HepG2 (cell line): Measurements from ENCODE around the gene SPINDOC. TPM values are rescaled to one million over a fixed set of nuclear protein-coding genes. Genes with fewer than 3 reads are reported as not detected.

Experiments
- ATAC-seq: fragments of 200-7000 bp; cut with Tn5 transposase; 3 replicates; pipeline ENCODE4 v1.9.1; 2020; ENCODE audit warnings: mild to moderate bottlenecking, moderate library complexity
- BruUV-seq: library from RNA; stranded (reverse); fragments of 400-500 nt; replicated peaks from 2 replicates; lab custom pipeline; 2021; lab: Mats Ljungman, UMichigan
- CTCF ChIA-PET: fragments of 300-600 bp; formaldehyde crosslinking; extraction: SDS; loops from one replicate; lab custom pipeline; 2021; ENCODE audit warnings: low total read pairs, inconsistent platforms, low intra/inter-chr PET ratio; lab: Yijun Ruan, JAX
- POLR2A ChIA-PET: fragments of 350-600 bp; sonication (Branson Sonifier 250); formaldehyde crosslinking; loops from one replicate; lab custom pipeline; 2020; ENCODE audit warnings: antibody characterized with exemption, inconsistent platforms; lab: Yijun Ruan, JAX
- DNase-seq: peaks from one replicate; pipeline ENCODE4 v3.0.0-alpha.2; 2015; ENCODE audit warnings: low spot score
- FAIRE-seq: peaks from 3 replicates; lab custom pipeline; 2011; peaks lifted over from hg19 to GRCh38; lab: Jason Lieb, UNC
- H2AFZ ChIP-seq: one replicate; pipeline ENCODE4 v1.6.1; 2011; ENCODE audit warnings: low read length, inconsistent platforms
- H3K27ac ChIP-seq: fragments of 300-600 bp; 3 replicates; pipeline ENCODE4 v1.8.0; 2011; ENCODE audit warnings: mixed run types, mild to moderate bottlenecking, mixed read lengths, low read length, inconsistent platforms; ENCODE audit not compliant: insufficient read depth; ENCODE audit errors: extremely low read length
- H3K27me3 ChIP-seq, 2 experiments: fragments of 200-600 bp in 1 of 2; 2 replicates in 1 of 2; 3 replicates in 1 of 2; pipeline versions ENCODE4 v1.6.0 to v1.8.0; 2011; ENCODE audit warnings: low read length in 2 of 2, mild to moderate bottlenecking in 2 of 2, moderate library complexity in 2 of 2, inconsistent platforms in 1 of 2; ENCODE audit not compliant: insufficient read depth in 2 of 2, control insufficient read depth in 1 of 2
- H3K36me3 ChIP-seq, 2 experiments: fragments of 200-600 bp in 1 of 2; replicated peaks in 1 of 2; 2 replicates in 1 of 2; 3 replicates in 1 of 2; pipeline versions ENCODE4 v1.5.1 to v1.8.0; 2011; ENCODE audit warnings: low read length in 2 of 2, inconsistent platforms in 1 of 2; ENCODE audit not compliant: insufficient read depth in 2 of 2, control insufficient read depth in 1 of 2
- H3K4me1 ChIP-seq: 2 replicates; pipeline ENCODE4 v1.5.1; 2012; ENCODE audit warnings: low read length, inconsistent platforms; ENCODE audit not compliant: insufficient read depth
- H3K4me2 ChIP-seq: 2 replicates; pipeline ENCODE4 v1.6.0; 2011; ENCODE audit warnings: low read depth, low read length, inconsistent platforms
- H3K4me3 ChIP-seq, 3 experiments: fragments of 200-600 bp in 1 of 3; sonication (generic), shearing (Covaris generic) in 1 of 3; replicated peaks in 1 of 3; 2 replicates each; pipeline ENCODE4 v1.5.1; 2011 to 2016; ENCODE audit warnings: low read length in 3 of 3, inconsistent platforms in 2 of 3, low read depth in 2 of 3, mild to moderate bottlenecking in 2 of 3, control low read depth in 1 of 3, mixed read lengths in 1 of 3; ENCODE audit not compliant: insufficient read depth in 1 of 3
- H3K79me2 ChIP-seq: one replicate; pipeline ENCODE4 v1.6.1; 2011; ENCODE audit warnings: low read length, inconsistent platforms; ENCODE audit not compliant: insufficient read depth
- H3K9ac ChIP-seq: 2 replicates; pipeline ENCODE4 v1.6.0; 2011; ENCODE audit warnings: mild to moderate bottlenecking, low read depth, low read length, inconsistent platforms; ENCODE audit not compliant: insufficient read depth
- H3K9me3 ChIP-seq: 2 replicates; pipeline ENCODE4 v1.5.1; 2012; ENCODE audit warnings: mild to moderate bottlenecking, low read length
- H4K20me1 ChIP-seq: 2 replicates; pipeline ENCODE4 v1.6.0; 2011; ENCODE audit warnings: inconsistent platforms, mild to moderate bottlenecking, low read length, moderate library complexity; ENCODE audit not compliant: insufficient read depth
- E2F2 ChIP-seq: sonication (generic); formaldehyde crosslinking; IDR thresholded peaks from 2 replicates; pipeline ENCODE4 v1.4.0; 2020; ENCODE audit warnings: missing genetic modification reagents, borderline replicate concordance
- HDAC6 ChIP-seq: fragments of 200-600 bp; sonication (generic); IDR thresholded peaks from 2 replicates; pipeline ENCODE4 v1.7.0; 2017; ENCODE audit warnings: mild to moderate bottlenecking, antibody characterized with exemption, low read length, low read depth
- HOXA3 ChIP-seq: sonication (generic); formaldehyde crosslinking; IDR thresholded peaks from 2 replicates; pipeline ENCODE4 v1.5.0; 2020; ENCODE audit warnings: missing genetic modification reagents
- KAT7 ChIP-seq: IDR thresholded peaks from 2 replicates; pipeline ENCODE4 v1.6.1; 2018; ENCODE audit warnings: borderline replicate concordance, missing compliant biosample characterization
- KDM4B ChIP-seq: sonication (generic); formaldehyde crosslinking; IDR thresholded peaks from 2 replicates; pipeline ENCODE4 v1.4.0; 2020; ENCODE audit warnings: missing genetic modification reagents
- MZF1 ChIP-seq: sonication (generic); formaldehyde crosslinking; IDR thresholded peaks from 2 replicates; pipeline ENCODE4 v1.8.1; 2023; ENCODE audit warnings: mild to moderate bottlenecking, missing genetic modification reagents, borderline replicate concordance
- RNF2 ChIP-seq: fragments of 450-650 bp; conservative IDR thresholded peaks from 2 replicates; pipeline ENCODE4 v1.6.1; 2016; ENCODE audit warnings: low read depth
- SAP130 ChIP-seq: IDR thresholded peaks from 2 replicates; pipeline ENCODE4 v1.6.1; 2016; ENCODE audit warnings: low read depth
- SATB2 ChIP-seq: sonication (generic); formaldehyde crosslinking; IDR thresholded peaks from 2 replicates; pipeline ENCODE4 v1.5.0; 2020; ENCODE audit warnings: missing genetic modification reagents
- TBP ChIP-seq: sonication (generic); formaldehyde crosslinking; IDR thresholded peaks from 2 replicates; pipeline ENCODE4 v1.5.0; 2020; ENCODE audit warnings: missing genetic modification reagents
- ZFX ChIP-seq: sonication (generic); formaldehyde crosslinking; IDR thresholded peaks from 2 replicates; pipeline ENCODE4 v1.4.0; 2020; ENCODE audit warnings: mild to moderate bottlenecking, low read depth, missing genetic modification reagents, moderate library complexity
- ZNF142 ChIP-seq: sonication (generic); formaldehyde crosslinking; IDR thresholded peaks from 2 replicates; pipeline ENCODE4 v1.4.0; 2020; ENCODE audit warnings: missing genetic modification reagents
- ZNF235 ChIP-seq: sonication (generic); formaldehyde crosslinking; IDR thresholded peaks from 2 replicates; pipeline ENCODE4 v1.8.1; 2023; ENCODE audit warnings: mild to moderate bottlenecking, missing genetic modification reagents, borderline replicate concordance
- ZNF747 ChIP-seq: sonication (generic); formaldehyde crosslinking; IDR thresholded peaks from 2 replicates; pipeline ENCODE4 v1.8.1; 2023; ENCODE audit warnings: missing genetic modification reagents, mild to moderate bottlenecking, borderline replicate concordance
- ZNF761 ChIP-seq: sonication (generic); formaldehyde crosslinking; conservative IDR thresholded peaks from 2 replicates; pipeline ENCODE4 v1.4.0; 2020; ENCODE audit warnings: mild to moderate bottlenecking, missing genetic modification reagents
- ZNF776 ChIP-seq: sonication (generic); formaldehyde crosslinking; IDR thresholded peaks from 2 replicates; pipeline ENCODE4 v1.4.0; 2020; ENCODE audit warnings: mild to moderate bottlenecking, missing genetic modification reagents
- WGBS: methylation state at CpG from one replicate; pipeline ENCODE4 v1.1.6; 2017; ENCODE audit warnings: low lambda C conversion rate; 5-methylcytosine and 5-hydroxymethylcytosine counted together
- in situ Hi-C: cut with HindIII; loops from 2 replicates; pipeline ENCODE4 v1.10.0; 2017; ENCODE audit warnings: low pct_unique_long_range_greater_than_20kb; ENCODE audit not compliant: extremely low pct_ligation_motif_present
- intact Hi-C: fragments of 100-400 bp; cut with micrococcal nuclease; formaldehyde crosslinking; loops from one replicate; pipeline ENCODE4 v1.10.0; 2022; ENCODE audit not compliant: unreplicated experiment
- polyA plus RNA-seq, 8 experiments: library from polyadenylated mRNA; depleted of rRNA in 3 of 8; stranded (reverse) in 7 of 8; unstranded in 1 of 8; fragments of >200 nt; fragmentation: Illumina TruSeq in 4 of 8; extraction: Trizol in 4 of 8; gene quantifications; 2 replicates each; pipeline versions ENCODE4 v1.2.1 to v1.2.3, GENCODE V29; 2011 to 2016; ENCODE audit warnings: low read depth in 4 of 8, missing spikeins in 1 of 8, mixed read lengths in 1 of 8; ENCODE audit not compliant: insufficient read depth in 1 of 8
- total RNA-seq, 5 experiments: library from RNA; depleted of rRNA; stranded (reverse); fragments of >200 nt; fragmentation: Illumina TruSeq; extraction: Trizol; gene quantifications; 2 replicates each; pipeline ENCODE4 v1.2.3, GENCODE V29; 2016; ENCODE audit warnings: low read depth in 1 of 5

Gene SPINDOC
- total and polyA plus RNA-seq, 2 of the 13 experiments (the other 11 are each of a cell fraction or from before 2014, with no cell fraction given) = 21.4 to 29.9 TPM

GRCh38 chr11:63769714-63770455 lies 43.4 kb upstream of the SPINDOC start:
- Histone ChIP-seq H3K9ac (peak overlapping the region; percentile 74), H3K4me2 (peak overlapping the region; percentile 93), H3K79me2 (peaks cover 7% of the 10 kb centered on the region), H2AFZ (no peak overlapping the region), H3K4me1 (peaks cover 38% of the 10 kb centered on the region), H3K36me3 (no peaks in the 10 kb centered on the region), H3K9me3 (no peaks in the 10 kb centered on the region), H4K20me1 (no peaks in the 10 kb centered on the region; the same call in 1 of the 2 replicates), H3K27ac (no peak overlapping the region), H3K4me3 (peak overlapping the region; percentile 65 to 85 (median 68)), H3K27me3 (peaks cover 0 to 4% of the 10 kb centered on the region in 2 experiments; a peak in 1 of 5 replicates)
- ChIA-PET CTCF (no interaction called here), POLR2A (interaction anchor here (0.6 to 4.3 kb wide), 5 partner anchors 8 to 69 kb away, joined by 4 to 15 read pairs (median 12); partner anchors contain the start of gene MARK2)
- intact Hi-C loops = loop anchor here (2.0 to 10.0 kb wide), 3 partner anchors 43 to 177 kb away; partner anchors contain the start of gene SPINDOC
- in situ Hi-C loops = loop anchor here (10.0 kb wide), 1 partner anchor 145 kb away; the partner anchor contains the start of gene RCOR2
- no peak; the same call in 1 of the 3 replicates for ATAC-seq
- WGBS = 11% methylated on average over 13 of the region's 35 CpGs
- BruUV-seq = no TSS peak
- DNase-seq = no peak
- FAIRE-seq = no peak
- TF ChIP-seq ZNF761 (CRISPR knock-in tag) = no peak
- TF ChIP-seq E2F2 = no peak
- no peak for TF ChIP-seq TBP
- TF ChIP-seq RNF2 = no peak
- TF ChIP-seq SATB2 = no peak
- TF ChIP-seq KDM4B (CRISPR knock-in tag) = no peak
- TF ChIP-seq ZNF142 = no peak
- TF ChIP-seq KAT7 (CRISPR knock-in tag) = no peak
- no peak for TF ChIP-seq ZNF747 (CRISPR knock-in tag)
- TF ChIP-seq ZNF776 = no peak
- no peak; the same call in 1 of the 2 replicates for TF ChIP-seq SAP130
- no peak for TF ChIP-seq HOXA3 (CRISPR knock-in tag)
- TF ChIP-seq ZNF235 = no peak
- no peak for TF ChIP-seq MZF1 (CRISPR knock-in tag)
- TF ChIP-seq HDAC6 = no peak
- no peak for TF ChIP-seq ZFX (CRISPR knock-in tag)
